Ascending aorta (tissue), 2 donors: Measurements from ENCODE around the gene NOSTRIN. TPM values are rescaled to one million over a fixed set of nuclear protein-coding genes. Genes with fewer than 3 reads are reported as not detected.
"Not testable (repeated sequence)": the region's sequence is repeated elsewhere in the genome, so short reads cannot be mapped to it uniquely, and the experiment has no call there.

Source experiments
- DNase-seq, 2 donors: peaks; one replicate each; pipeline ENCODE4 v3.0.0-alpha.2; 2019; ENCODE audit warnings: low spot score in 2 of 2
- H3K27ac ChIP-seq, 2 donors: fragments of 200-600 bp; sonication (generic); one replicate each; pipeline ENCODE4 v1.5.1; 2016 to 2017; ENCODE audit warnings: mild to moderate bottlenecking in 1 of 2
- H3K27me3 ChIP-seq: fragments of 200-600 bp; sonication (generic); one replicate; pipeline ENCODE4 v1.5.1; 2017
- H3K36me3 ChIP-seq, 2 donors: fragments of 200-600 bp; sonication (generic); one replicate each; pipeline ENCODE4 v1.5.1; 2016
- H3K4me1 ChIP-seq, 2 donors: fragments of 200-600 bp; sonication (generic); one replicate each; pipeline ENCODE4 v1.5.1; 2016 to 2017; ENCODE audit warnings: mild to moderate bottlenecking in 1 of 2
- H3K4me3 ChIP-seq, 2 donors: fragments of 200-600 bp; sonication (generic); one replicate each; pipeline ENCODE4 v1.5.1; 2016 to 2017; ENCODE audit warnings: mild to moderate bottlenecking in 1 of 2
- H3K9me3 ChIP-seq, 2 donors: fragments of 200-600 bp; sonication (generic); one replicate each; pipeline ENCODE4 v1.5.1; 2016
- intact Hi-C: fragments of 100-400 bp; cut with DNase I; formaldehyde crosslinking; loops from one replicate; pipeline ENCODE4 v1.15.1; 2023
- total RNA-seq: library from RNA; depleted of rRNA; stranded (reverse); fragments of >200 nt; gene quantifications from one replicate; pipeline ENCODE4 v1.1.0, GENCODE V29; 2016
- TF ChIP-seq, protein P1 (sequence below), 3 experiments: fragments of 200-600 bp in 2 of 3; fragments of 450-650 bp in 1 of 3; sonication (generic) in 2 of 3; IDR thresholded peaks; one replicate each; pipeline ENCODE4 v1.5.1; 2016 to 2019; ENCODE audit warnings: antibody characterized with exemption in 3 of 3, mild to moderate bottlenecking in 1 of 3, moderate library complexity in 1 of 3

The NOSTRIN gene
- total RNA-seq, 1 donor from 2014 or later: 7.8 TPM

DNA sequence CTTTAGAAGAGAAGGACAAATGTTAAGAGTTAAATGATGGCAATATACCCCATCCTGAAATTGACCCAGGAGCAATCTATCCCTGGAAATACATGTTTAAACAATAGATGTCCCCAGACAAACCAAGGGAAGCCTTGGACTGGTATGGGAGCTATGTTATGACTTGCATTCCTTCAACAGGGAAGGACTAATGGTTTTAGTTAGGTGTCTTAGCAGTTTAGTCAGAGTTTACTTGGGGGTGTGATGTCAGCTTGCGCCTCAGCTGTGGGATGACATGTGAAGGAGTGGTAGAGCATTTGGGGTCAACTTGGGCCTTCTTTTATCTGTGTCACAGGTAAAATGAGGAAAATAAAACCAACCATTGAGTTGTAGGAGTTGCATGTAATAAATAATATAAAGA, 51.0 kb downstream of the NOSTRIN start:
- Histone ChIP-seq H3K27ac (no peak overlapping the region), H3K27me3 (no peaks in the 10 kb centered on the region), H3K4me1 (no peaks in the 10 kb centered on the region), H3K9me3 (no peaks in the 10 kb centered on the region), H3K36me3 (no peaks in the 10 kb centered on the region), H3K4me3 (no peak overlapping the region)
- intact Hi-C loops: no loop called here
- no peak for DNase-seq
- TF ChIP-seq, protein P1, sequence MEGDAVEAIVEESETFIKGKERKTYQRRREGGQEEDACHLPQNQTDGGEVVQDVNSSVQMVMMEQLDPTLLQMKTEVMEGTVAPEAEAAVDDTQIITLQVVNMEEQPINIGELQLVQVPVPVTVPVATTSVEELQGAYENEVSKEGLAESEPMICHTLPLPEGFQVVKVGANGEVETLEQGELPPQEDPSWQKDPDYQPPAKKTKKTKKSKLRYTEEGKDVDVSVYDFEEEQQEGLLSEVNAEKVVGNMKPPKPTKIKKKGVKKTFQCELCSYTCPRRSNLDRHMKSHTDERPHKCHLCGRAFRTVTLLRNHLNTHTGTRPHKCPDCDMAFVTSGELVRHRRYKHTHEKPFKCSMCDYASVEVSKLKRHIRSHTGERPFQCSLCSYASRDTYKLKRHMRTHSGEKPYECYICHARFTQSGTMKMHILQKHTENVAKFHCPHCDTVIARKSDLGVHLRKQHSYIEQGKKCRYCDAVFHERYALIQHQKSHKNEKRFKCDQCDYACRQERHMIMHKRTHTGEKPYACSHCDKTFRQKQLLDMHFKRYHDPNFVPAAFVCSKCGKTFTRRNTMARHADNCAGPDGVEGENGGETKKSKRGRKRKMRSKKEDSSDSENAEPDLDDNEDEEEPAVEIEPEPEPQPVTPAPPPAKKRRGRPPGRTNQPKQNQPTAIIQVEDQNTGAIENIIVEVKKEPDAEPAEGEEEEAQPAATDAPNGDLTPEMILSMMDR (IDR thresholded peaks at IDR 0.05): no peak

DNA sequence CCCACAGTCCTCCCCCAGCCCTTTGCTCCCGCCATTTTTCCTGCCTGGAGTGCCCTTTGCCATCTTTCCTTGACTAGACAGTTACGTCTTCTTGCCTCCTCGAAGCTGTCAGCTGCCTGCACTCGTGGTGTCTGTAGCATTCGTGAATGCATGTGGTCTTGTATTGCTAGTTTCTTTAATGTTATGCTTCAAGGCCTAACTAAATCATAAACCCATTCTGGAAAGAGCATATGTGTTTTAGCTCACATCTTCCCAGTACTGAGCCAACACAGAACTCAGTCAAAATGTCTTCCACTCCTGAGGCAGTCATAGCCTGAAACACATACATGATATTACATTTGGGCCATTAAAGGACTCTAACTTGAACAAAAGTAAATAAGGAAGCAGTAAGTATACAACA, 52.2 kb downstream of the NOSTRIN start:
- no peak for DNase-seq
- H3K36me3 ChIP-seq: no peaks in the 10 kb centered on the region

DNA sequence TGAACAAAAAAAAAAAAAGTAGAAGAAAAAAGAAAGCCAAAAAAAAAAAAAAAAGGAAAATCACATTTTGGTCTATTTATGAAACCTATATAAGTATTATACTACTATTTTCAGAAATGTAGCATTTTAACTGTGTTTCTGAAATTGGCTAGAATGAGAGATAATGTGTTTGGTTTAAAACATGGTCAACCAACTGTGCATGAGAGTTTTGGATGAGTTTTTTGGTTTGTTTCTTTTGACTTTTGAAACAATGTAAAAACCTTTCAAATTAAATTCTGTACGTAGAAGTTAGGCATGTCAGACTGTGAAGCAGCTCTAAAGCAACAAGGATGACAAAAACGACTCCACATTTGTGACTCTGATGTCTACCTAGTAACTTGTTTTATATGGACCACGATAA, 53.2 kb downstream of the NOSTRIN start:
- TF ChIP-seq, protein P1 (IDR thresholded peaks at IDR 0.05): no peak
- no peak overlapping the region for H3K27ac ChIP-seq

More for the DNA sequence above, 52.2 kb downstream of the NOSTRIN start:
- H3K4me3 ChIP-seq: no peak overlapping the region
- TF ChIP-seq, protein P1 (IDR thresholded peaks at IDR 0.05): no peak
- H3K4me1 ChIP-seq: no peaks in the 10 kb centered on the region
- intact Hi-C loops: no loop called here
- H3K27me3 ChIP-seq: no peaks in the 10 kb centered on the region
- no peak overlapping the region for H3K27ac ChIP-seq
- no peaks in the 10 kb centered on the region for H3K9me3 ChIP-seq

DNA sequence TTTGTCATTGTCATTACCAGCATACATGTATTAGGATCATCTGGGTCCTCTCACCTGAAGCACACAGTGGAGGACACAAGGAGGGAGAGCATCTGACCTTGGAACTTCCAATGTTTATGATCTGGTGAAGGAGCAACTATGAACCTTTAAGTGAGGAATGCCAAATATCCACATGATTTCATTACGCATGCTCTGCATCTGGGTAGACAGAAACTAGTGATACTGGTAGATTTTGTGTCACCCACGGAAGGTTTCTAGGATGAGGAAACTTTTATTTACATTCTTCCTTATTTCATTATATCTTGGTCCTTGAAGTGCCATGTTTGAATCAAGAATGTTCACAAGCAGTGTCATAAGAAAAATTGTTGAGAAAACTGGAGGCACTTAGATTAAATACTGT, 55.7 kb downstream of the NOSTRIN start:
- Histone ChIP-seq H3K4me3 (no peak overlapping the region), H3K27ac (no peak overlapping the region), H3K36me3 (no peaks in the 10 kb centered on the region), H3K9me3 (no peaks in the 10 kb centered on the region), H3K4me1 (no peaks in the 10 kb centered on the region), H3K27me3 (no peaks in the 10 kb centered on the region)
- TF ChIP-seq, protein P1 (IDR thresholded peaks at IDR 0.05): no peak
- intact Hi-C loops: no loop called here
- DNase-seq: no peak

More for the DNA sequence above, 53.2 kb downstream of the NOSTRIN start:
- H3K27me3 ChIP-seq: no peaks in the 10 kb centered on the region
- no peak for DNase-seq
- H3K4me3 ChIP-seq: no peak overlapping the region
- no peaks in the 10 kb centered on the region for H3K36me3 ChIP-seq
- no peaks in the 10 kb centered on the region for H3K9me3 ChIP-seq
- intact Hi-C loops: no loop called here
- no peaks in the 10 kb centered on the region for H3K4me1 ChIP-seq

DNA sequence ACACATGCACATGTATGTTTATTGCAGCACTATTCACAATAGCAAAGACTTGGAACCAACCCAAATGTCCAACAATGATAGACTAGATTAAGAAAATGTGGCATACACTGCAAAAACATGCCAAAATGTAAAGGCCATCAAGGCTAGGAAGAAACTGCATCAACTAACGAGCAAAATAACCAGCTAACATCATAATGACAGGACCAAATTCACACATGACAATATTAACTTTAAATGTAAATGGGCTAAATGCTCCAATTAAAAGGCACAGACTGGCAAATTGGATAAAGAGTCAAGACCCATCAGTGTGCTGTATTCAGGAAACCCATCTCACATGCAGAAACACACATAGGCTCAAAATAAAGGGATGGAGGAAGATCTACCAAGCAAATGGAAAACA, 64.7 kb downstream of the NOSTRIN start:
- H3K9me3 ChIP-seq, H3K27ac ChIP-seq, intact Hi-C loops, H3K36me3 ChIP-seq, H3K4me3 ChIP-seq, DNase-seq, H3K4me1 ChIP-seq, H3K27me3 ChIP-seq: not testable (repeated sequence)

DNA sequence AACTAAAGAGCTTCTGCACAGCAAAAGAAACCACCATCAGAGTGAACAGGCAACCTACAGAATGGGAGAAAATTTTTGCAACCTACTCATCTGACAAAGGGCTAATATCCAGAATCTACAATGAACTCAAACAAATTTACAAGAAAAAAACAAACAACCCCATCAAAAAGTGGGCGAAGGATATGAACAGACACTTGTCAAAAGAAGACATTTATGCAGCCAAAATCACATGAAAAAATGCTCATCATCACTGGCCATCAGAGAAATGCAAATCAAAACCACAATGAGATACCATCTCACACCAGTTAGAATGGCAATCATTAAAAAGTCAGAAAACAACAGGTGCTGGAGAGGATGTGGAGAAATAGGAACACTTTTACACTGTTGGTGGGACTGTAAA, 67.9 kb downstream of the NOSTRIN start:
- intact Hi-C loops, H3K9me3 ChIP-seq, H3K4me1 ChIP-seq, DNase-seq, H3K36me3 ChIP-seq, H3K27me3 ChIP-seq, H3K4me3 ChIP-seq, H3K27ac ChIP-seq: not testable (repeated sequence)

DNA sequence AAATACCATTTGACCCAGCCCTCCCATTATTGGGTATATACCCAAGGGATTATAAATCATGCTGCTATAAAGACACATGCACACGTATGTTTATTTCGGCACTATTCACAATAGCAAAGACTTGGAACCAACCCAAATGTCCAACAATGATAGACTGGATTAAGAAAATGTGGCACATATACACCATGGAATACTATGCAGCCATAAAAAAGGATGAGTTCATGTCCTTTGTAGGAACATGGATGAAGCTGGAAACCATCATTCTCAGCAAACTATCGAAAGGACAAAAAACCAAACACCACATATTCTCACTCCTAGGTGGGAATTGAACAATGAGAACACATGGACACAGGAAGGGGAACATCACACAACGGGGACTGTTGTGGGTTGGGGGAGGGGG, 68.4 kb downstream of the NOSTRIN start:
- H3K36me3 ChIP-seq, H3K27ac ChIP-seq, H3K9me3 ChIP-seq, H3K4me1 ChIP-seq, H3K27me3 ChIP-seq, intact Hi-C loops, H3K4me3 ChIP-seq, DNase-seq: not testable (repeated sequence)
